Activated naive CD4-positive, alpha-beta T cell treated with anti-CD3 and anti-CD28 coated beads, Interleukin-2, amount 10 ng/mL, durations not matched to agents 5 hours and 36 hours (primary cell): ENCODE measurements around the gene NLN. TPM values are rescaled to one million over a fixed set of nuclear protein-coding genes. Genes with fewer than 3 reads are reported as not detected.

Source experiments
- total RNA-seq, 2 experiments: library from RNA; stranded (reverse); gene quantifications; one replicate each; pipeline ENCODE4 v1.2.3, GENCODE V29; 2021

The NLN gene
- 10 to 100 TPM; 10.4 to 10.9 TPM for total RNA-seq

DNA sequence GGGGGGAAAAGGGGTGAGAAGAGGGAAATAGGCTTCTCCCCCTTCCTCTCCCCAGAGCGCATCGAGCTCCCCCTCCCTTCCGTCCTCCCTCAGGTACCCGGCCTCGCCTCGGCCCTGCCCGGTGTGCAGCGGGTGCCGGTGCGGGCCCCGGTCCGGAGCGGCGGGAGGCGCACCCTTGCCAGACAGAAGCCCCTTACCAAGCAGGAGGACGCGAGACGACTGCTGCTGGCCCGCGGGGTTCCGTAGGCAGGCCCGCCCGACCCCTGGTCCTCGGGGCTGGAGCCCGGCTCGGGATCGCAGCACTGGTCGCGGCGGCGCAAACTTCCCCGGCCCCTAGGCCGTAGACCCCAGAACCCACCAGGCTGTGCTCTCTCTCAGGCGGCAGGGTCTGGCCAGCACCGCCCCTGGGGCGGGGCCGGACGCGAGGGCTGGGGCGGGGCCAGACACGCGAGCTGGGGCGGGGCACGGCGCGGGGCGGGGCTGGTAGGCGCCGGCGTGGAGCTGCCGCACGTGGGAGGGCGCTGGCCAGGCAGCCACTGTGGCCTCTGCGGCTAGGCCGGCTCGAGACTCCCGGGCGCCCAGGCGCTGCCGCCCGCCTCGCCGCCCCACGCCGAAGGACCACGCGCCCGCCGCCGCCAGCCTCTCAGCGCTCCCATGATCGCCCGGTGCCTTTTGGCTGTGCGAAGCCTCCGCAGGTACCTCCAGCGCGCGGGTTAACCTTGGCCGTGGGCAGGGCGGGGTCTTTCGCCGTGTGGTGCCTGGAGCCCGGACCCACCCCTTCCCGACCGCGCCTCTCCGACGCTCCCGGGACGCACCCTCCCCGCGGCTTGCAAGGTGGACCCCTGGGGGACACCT, at the start of gene NLN, which contains the start of gene SGTB:
NLN (plus strand) TSS at position 486 of the 855 bp plus-strand sequence; CDS start at position 655, 169 bp downstream.
SGTB (minus strand) TSS at position 390 of the 855 bp plus-strand sequence. CDS start 1,302 bp downstream, outside the sequence.

Other genes starting within 250 kb of the NLN start
- 1 to 10 TPM; 2.2 TPM for gene ADAMTS6, start 240.3 kb upstream of the NLN start, total RNA-seq
- 10 to 100 TPM; 72.9 to 81.0 TPM for gene CENPK, start 159.0 kb upstream of the NLN start, total RNA-seq
- gene PPWD1, start 158.9 kb upstream of the NLN start, total RNA-seq: 10 to 100 TPM; 51.3 to 60.7 TPM
- gene TRIM23, start 97.9 kb upstream of the NLN start, total RNA-seq: 1 to 10 TPM; 8.7 to 9.0 TPM
- gene SHLD3, start 97.2 kb upstream of the NLN start, total RNA-seq: 1 to 10 TPM; 4.7 to 5.1 TPM
- 10 to 100 TPM; 20.5 to 21.3 TPM for gene TRAPPC13, start 97.2 kb upstream of the NLN start, total RNA-seq
- gene SGTB, start 96 bp upstream of the NLN start, total RNA-seq: 10 to 100 TPM; 17.2 to 20.9 TPM
- gene ERBIN, start 204.4 kb downstream of the NLN start, total RNA-seq: 10 to 100 TPM; 65.5 to 66.3 TPM